K562 (cell line): Measurements from ENCODE around the gene FANCG. TPM values are rescaled to one million over a fixed set of nuclear protein-coding genes. Genes with fewer than 3 reads are reported as not detected.

Experiments used
- CBX1 ChIP-seq: sonication (generic); IDR thresholded peaks from 2 replicates; pipeline ENCODE4 v1.6.1; 2016; ENCODE audit warnings: antibody characterized with exemption, low read depth, mild to moderate bottlenecking
- CBX5 ChIP-seq: IDR thresholded peaks from 2 replicates; pipeline ENCODE4 v1.6.1; 2014; ENCODE audit warnings: low read depth, borderline replicate concordance
- CTCFL ChIP-seq: IDR thresholded peaks from 2 replicates; pipeline ENCODE4 v1.6.1; 2011; ENCODE audit warnings: borderline replicate concordance, low read depth, mild to moderate bottlenecking, moderate library complexity, low read length; ENCODE audit not compliant: insufficient read depth, poor library complexity, severe bottlenecking
- ELF1 ChIP-seq: fragments of 200-800 bp; sonication (Bioruptor generic); IDR thresholded peaks from 2 replicates; pipeline ENCODE4 v1.6.1; 2016; ENCODE audit warnings: missing genetic modification characterization, missing compliant biosample characterization
- HSF4 ChIP-seq: fragments of 250-450 bp; sonication (Bioruptor Pico); IDR thresholded peaks from 2 replicates; pipeline ENCODE4 v2.1.2; 2022; ENCODE audit warnings: mild to moderate bottlenecking, moderate library complexity, borderline replicate concordance
- KLF16 ChIP-seq: IDR thresholded peaks from 2 replicates; pipeline ENCODE4 v1.6.1; 2016; ENCODE audit warnings: antibody characterized with exemption
- MYBL2 ChIP-seq, 2 experiments: fragments of 450-650 bp in 1 of 2; sonication (generic) in 1 of 2; formaldehyde crosslinking in 1 of 2; IDR thresholded peaks; 2 replicates each; pipeline versions ENCODE4 v1.6.1 to v1.8.1; 2017 to 2022; ENCODE audit warnings: borderline replicate concordance in 1 of 2, inconsistent platforms in 1 of 2, low read depth in 1 of 2, mild to moderate bottlenecking in 1 of 2, missing genetic modification reagents in 1 of 2, moderate library complexity in 1 of 2
- PRPF4 ChIP-seq: fragments of 200-400 bp; formaldehyde crosslinking; IDR thresholded peaks from one replicate; pipeline ENCODE4 v1.6.1; 2017; ENCODE audit warnings: low read length, low read depth, mild to moderate bottlenecking; ENCODE audit not compliant: insufficient read depth, poor library complexity, severe bottlenecking
- RAD21 ChIP-seq, 2 experiments: fragments of 250-450 bp in 1 of 2; fragments of 450-650 bp in 1 of 2; sonication (Bioruptor Pico) in 1 of 2; formaldehyde crosslinking in 1 of 2; IDR thresholded peaks in 1 of 2; conservative IDR thresholded peaks in 1 of 2; 2 replicates each; pipeline versions ENCODE4 v1.4.0 to v1.8.0; 2020 to 2022; ENCODE audit warnings: mild to moderate bottlenecking in 2 of 2, moderate library complexity in 1 of 2
- RFX1 ChIP-seq: fragments of 450-650 bp; IDR thresholded peaks from 2 replicates; pipeline ENCODE4 v1.6.1; 2016; ENCODE audit warnings: mild to moderate bottlenecking, moderate library complexity
- SMAD3 ChIP-seq: fragments of 450-650 bp; formaldehyde crosslinking; conservative IDR thresholded peaks from 2 replicates; pipeline ENCODE4 v1.4.0; 2020; ENCODE audit warnings: mild to moderate bottlenecking
- SOX6 ChIP-seq: fragments of 450-650 bp; IDR thresholded peaks from 2 replicates; pipeline ENCODE4 v1.6.1; 2014; ENCODE audit warnings: mild to moderate bottlenecking
- TFAM ChIP-seq: fragments of 250-450 bp; sonication (Bioruptor Pico); conservative IDR thresholded peaks from 2 replicates; pipeline ENCODE4 v1.5.0; 2021; ENCODE audit warnings: mild to moderate bottlenecking, moderate library complexity
- THRAP3 ChIP-seq: fragments of 450-650 bp; IDR thresholded peaks from 2 replicates; pipeline ENCODE4 v1.6.1; 2016; ENCODE audit warnings: mild to moderate bottlenecking, inconsistent platforms, borderline replicate concordance
- TRIM28 ChIP-seq: fragments of 450-650 bp; IDR thresholded peaks from 2 replicates; pipeline ENCODE4 v1.6.1; 2017
- U2AF1 ChIP-seq: fragments of 200-400 bp; formaldehyde crosslinking; optimal IDR thresholded peaks from 2 replicates; pipeline ENCODE3; 2017; ENCODE audit warnings: mild to moderate bottlenecking, low read depth, low read length, moderate library complexity
- ZFX ChIP-seq: sonication (generic); formaldehyde crosslinking; IDR thresholded peaks from 2 replicates; pipeline ENCODE4 v1.8.0; 2022; ENCODE audit warnings: mild to moderate bottlenecking, missing genetic modification reagents, moderate library complexity
- ZKSCAN8 ChIP-seq: fragments of 200-800 bp; sonication (Bioruptor generic); IDR thresholded peaks from 2 replicates; pipeline ENCODE4 v1.6.1; 2016; ENCODE audit warnings: missing genetic modification characterization, missing compliant biosample characterization
- ZNF133 ChIP-seq: fragments of 250-450 bp; sonication (Bioruptor Pico); IDR thresholded peaks from 2 replicates; pipeline ENCODE4 v1.4.0; 2020; ENCODE audit warnings: mild to moderate bottlenecking
- polyA plus RNA-seq, 8 experiments: library from polyadenylated mRNA; depleted of rRNA in 4 of 8; stranded (reverse) in 5 of 8; unstranded in 3 of 8; fragments of >200 nt; fragmentation: Nextera tagmentation in 2 of 8; fragmentation: Illumina TruSeq in 1 of 8; extraction: Ambion mirVana in 2 of 8; extraction: Trizol in 1 of 8; gene quantifications; 2 replicates each; pipeline versions ENCODE4 v1.2.1 to v1.2.3, GENCODE V29; 2011 to 2014; ENCODE audit warnings: inconsistent platforms in 1 of 8, missing spikeins in 1 of 8
- total RNA-seq, 7 experiments: library from RNA; depleted of rRNA in 6 of 7; stranded (reverse); fragments of >200 nt in 6 of 7; fragmentation: Illumina TruSeq in 2 of 7; extraction: Trizol in 2 of 7; gene quantifications; 2 replicates each; pipeline versions ENCODE4 v1.2.1 to v1.2.3, GENCODE V29; 2011 to 2021; ENCODE audit warnings: low replicate concordance in 1 of 7
- TF ChIP-seq, protein P1 (sequence below): conservative IDR thresholded peaks from 2 replicates; pipeline ENCODE4 v1.6.1; 2011; ENCODE audit warnings: low read depth, mild to moderate bottlenecking, low read length; ENCODE audit not compliant: control insufficient read depth
- TF ChIP-seq, protein P2 (sequence below): sonication (generic); formaldehyde crosslinking; IDR thresholded peaks from 2 replicates; pipeline ENCODE4 v1.5.0; 2020; ENCODE audit warnings: missing genetic modification reagents
- TF ChIP-seq, protein P3 (sequence below): fragments of 450-650 bp; formaldehyde crosslinking; IDR thresholded peaks from 2 replicates; pipeline ENCODE4 v1.4.0; 2020; ENCODE audit warnings: mild to moderate bottlenecking, moderate library complexity

The FANCG gene
- total and polyA plus RNA-seq, 9 of the 15 experiments (the other 6 are each of a cell fraction or from before 2014, with no cell fraction given), result 7.5 to 43.9 (median 31.0) TPM

DNA sequence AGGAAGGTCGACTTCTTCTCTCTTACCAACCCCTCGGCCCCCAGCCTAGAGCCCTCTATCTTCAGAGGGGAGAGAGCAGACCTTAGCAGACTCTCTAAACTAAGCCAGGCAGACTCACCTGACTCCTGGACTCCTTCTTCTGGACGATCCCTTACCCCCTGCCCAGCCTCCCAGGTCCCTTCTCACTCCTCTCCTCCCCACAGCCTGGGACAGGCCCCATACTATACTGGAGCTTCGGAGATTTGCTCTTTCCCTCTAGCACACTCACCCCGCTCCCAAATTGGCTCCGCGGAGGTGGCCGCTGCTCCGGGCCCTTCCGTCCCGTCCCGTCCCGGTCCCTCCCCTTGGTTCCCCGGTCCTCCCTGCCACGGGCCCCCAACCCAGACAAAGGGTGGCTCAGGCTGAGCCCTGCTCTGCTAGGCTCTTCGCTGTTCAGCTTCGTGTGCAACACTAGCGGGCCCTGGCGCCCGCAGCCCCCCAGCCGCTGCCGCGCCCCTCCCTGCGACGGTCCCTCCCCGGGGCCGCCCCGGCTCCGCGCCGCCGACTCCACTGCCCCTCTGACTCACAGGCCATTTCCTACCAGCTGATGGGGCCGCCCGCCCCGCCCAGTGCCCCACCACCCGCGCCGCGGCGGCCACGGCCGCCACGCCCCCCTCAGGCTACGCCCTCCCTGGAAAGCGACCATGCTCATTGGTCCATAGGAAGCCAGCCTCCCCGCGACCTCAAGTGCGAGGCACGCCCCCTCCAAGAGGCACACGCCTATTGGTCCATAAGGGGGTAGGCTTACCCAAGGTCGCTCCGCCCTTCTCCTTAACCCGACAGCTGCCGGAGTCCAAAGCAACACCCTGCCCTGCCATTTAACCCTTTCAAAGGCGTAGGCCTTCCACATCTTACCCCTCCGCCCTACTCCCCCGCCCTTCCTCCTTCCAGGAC is 31.5 kb upstream of the FANCG start (continued):
- TF ChIP-seq, protein P1, sequence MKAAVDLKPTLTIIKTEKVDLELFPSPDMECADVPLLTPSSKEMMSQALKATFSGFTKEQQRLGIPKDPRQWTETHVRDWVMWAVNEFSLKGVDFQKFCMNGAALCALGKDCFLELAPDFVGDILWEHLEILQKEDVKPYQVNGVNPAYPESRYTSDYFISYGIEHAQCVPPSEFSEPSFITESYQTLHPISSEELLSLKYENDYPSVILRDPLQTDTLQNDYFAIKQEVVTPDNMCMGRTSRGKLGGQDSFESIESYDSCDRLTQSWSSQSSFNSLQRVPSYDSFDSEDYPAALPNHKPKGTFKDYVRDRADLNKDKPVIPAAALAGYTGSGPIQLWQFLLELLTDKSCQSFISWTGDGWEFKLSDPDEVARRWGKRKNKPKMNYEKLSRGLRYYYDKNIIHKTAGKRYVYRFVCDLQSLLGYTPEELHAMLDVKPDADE, result no peak
- TF ChIP-seq U2AF1 (no peak), MYBL2 (IDR thresholded peaks at IDR 0.05; ENCODE audit: low read depth) (no peak), MYBL2 (CRISPR knock-in tag; IDR thresholded peaks at IDR 0.05; ENCODE audit: borderline replicate concordance) (no peak), PRPF4 (no peak), THRAP3 (no peak), RAD21 (CRISPR knock-in tag; conservative IDR thresholded peaks at IDR 0.05 in 1 of 2, IDR thresholded peaks at IDR 0.05 in 1 of 2) (no peak), RFX1 (no peak), TRIM28 (no peak), ELF1 (tag) (no peak), TFAM (no peak), CTCFL (no peak), SMAD3 (CRISPR knock-in tag) (no peak), KLF16 (no peak), ZKSCAN8 (CRISPR knock-in tag) (no peak), CBX5 (no peak), ZNF133 (CRISPR knock-in tag) (no peak), ZFX (CRISPR knock-in tag) (peak; percentile 39), CBX1 (no peak), SOX6 (no peak), HSF4 (CRISPR knock-in tag) (no peak)
- TF ChIP-seq, protein P2, sequence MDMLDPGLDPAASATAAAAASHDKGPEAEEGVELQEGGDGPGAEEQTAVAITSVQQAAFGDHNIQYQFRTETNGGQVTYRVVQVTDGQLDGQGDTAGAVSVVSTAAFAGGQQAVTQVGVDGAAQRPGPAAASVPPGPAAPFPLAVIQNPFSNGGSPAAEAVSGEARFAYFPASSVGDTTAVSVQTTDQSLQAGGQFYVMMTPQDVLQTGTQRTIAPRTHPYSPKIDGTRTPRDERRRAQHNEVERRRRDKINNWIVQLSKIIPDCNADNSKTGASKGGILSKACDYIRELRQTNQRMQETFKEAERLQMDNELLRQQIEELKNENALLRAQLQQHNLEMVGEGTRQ (CRISPR knock-in tag), result no peak
- TF ChIP-seq, protein P3, sequence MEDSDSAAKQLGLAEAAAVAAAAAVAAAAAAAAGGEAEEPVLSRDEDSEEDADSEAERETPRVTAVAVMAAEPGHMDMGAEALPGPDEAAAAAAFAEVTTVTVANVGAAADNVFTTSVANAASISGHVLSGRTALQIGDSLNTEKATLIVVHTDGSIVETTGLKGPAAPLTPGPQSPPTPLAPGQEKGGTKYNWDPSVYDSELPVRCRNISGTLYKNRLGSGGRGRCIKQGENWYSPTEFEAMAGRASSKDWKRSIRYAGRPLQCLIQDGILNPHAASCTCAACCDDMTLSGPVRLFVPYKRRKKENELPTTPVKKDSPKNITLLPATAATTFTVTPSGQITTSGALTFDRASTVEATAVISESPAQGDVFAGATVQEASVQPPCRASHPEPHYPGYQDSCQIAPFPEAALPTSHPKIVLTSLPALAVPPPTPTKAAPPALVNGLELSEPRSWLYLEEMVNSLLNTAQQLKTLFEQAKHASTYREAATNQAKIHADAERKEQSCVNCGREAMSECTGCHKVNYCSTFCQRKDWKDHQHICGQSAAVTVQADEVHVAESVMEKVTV (CRISPR knock-in tag), result no peak
